T-cell (primary cell): ENCODE data around the gene NELL1. TPM values are rescaled to one million over a fixed set of nuclear protein-coding genes. Genes with fewer than 3 reads are reported as not detected.

ENCODE experiments used
- ATAC-seq, 4 experiments: fragments of 200-7000 bp in 3 of 4; fragments of 150-1000 bp in 1 of 4; cut with Tn5 transposase; replicated peaks in 1 of 4; 1 replicate in 3 of 4; 2 replicates in 1 of 4; pipeline ENCODE4 v1.10.0; 2021; ENCODE audit warnings: moderate library complexity in 3 of 4, mild to moderate bottlenecking in 2 of 4, moderate number of reproducible peaks in 1 of 4
- CTCF ChIA-PET, 2 donors: fragments of 300-600 bp; sonication (Branson Sonifier 250); formaldehyde crosslinking; loops; one replicate each; lab custom pipeline; 2022; ENCODE audit warnings: antibody characterized with exemption in 2 of 2; lab: Charles Lee
- POLR2A ChIA-PET, 2 donors: fragments of 300-600 bp; sonication (Branson Sonifier 250); formaldehyde crosslinking; loops; one replicate each; lab custom pipeline; 2022; ENCODE audit warnings: antibody characterized with exemption in 2 of 2; lab: Charles Lee
- DNase-seq, 35 experiments: peaks; one replicate each; pipeline versions ENCODE4 v3.0.0 to v3.0.0-alpha.2; 2013 to 2023
- H3K27ac ChIP-seq: one replicate; pipeline ENCODE4 v1.5.1; 2013; ENCODE audit warnings: low read length
- H3K27me3 ChIP-seq, 2 experiments: replicated peaks in 1 of 2; 1 replicate in 1 of 2; 2 replicates in 1 of 2; pipeline versions ENCODE4 v1.6.1 to v1.7.0; 2013; ENCODE audit warnings: low read length in 1 of 2, mixed read lengths in 1 of 2; ENCODE audit not compliant: control insufficient read depth in 2 of 2, insufficient read depth in 2 of 2; ENCODE audit errors: extremely low read depth in 1 of 2
- H3K36me3 ChIP-seq, 2 donors: 1 replicate in 1 of 2; 2 replicates in 1 of 2; pipeline versions ENCODE4 v1.6.1 to v1.7.0; 2013; ENCODE audit warnings: low read length in 1 of 2; ENCODE audit not compliant: control insufficient read depth in 2 of 2, insufficient read depth in 1 of 2; ENCODE audit errors: extremely low read depth in 1 of 2
- H3K4me1 ChIP-seq, 2 experiments: 1 replicate in 1 of 2; 2 replicates in 1 of 2; pipeline versions ENCODE4 v1.6.1 to v1.7.0; 2013; ENCODE audit warnings: low read length in 2 of 2, mixed read lengths in 1 of 2; ENCODE audit not compliant: insufficient read depth in 2 of 2, control insufficient read depth in 1 of 2; ENCODE audit errors: extremely low read depth in 1 of 2
- H3K4me3 ChIP-seq, 2 donors: 1 replicate in 1 of 2; 2 replicates in 1 of 2; pipeline versions ENCODE4 v1.5.1 to v1.7.0; 2013; ENCODE audit warnings: mild to moderate bottlenecking in 2 of 2, low read length in 1 of 2, moderate library complexity in 1 of 2; ENCODE audit not compliant: control insufficient read depth in 1 of 2; ENCODE audit errors: extremely low read depth in 1 of 2
- H3K9me3 ChIP-seq: 2 replicates; pipeline ENCODE4 v1.7.0; 2013
- H3K27ac Mint-ChIP-seq, 2 donors: one replicate each; pipeline ENCODE4 v1.8.0; 2020 to 2021; ENCODE audit warnings: mild to moderate bottlenecking in 2 of 2, mixed read lengths in 2 of 2
- H3K27me3 Mint-ChIP-seq, 2 donors: one replicate each; pipeline ENCODE4 v1.8.0; 2021 to 2022; ENCODE audit warnings: mixed read lengths in 2 of 2
- H3K36me3 Mint-ChIP-seq: one replicate; pipeline ENCODE4 v1.8.0; 2021; ENCODE audit warnings: mixed read lengths
- H3K4me1 Mint-ChIP-seq, 3 donors: one replicate each; pipeline ENCODE4 v1.8.0; 2020 to 2022; ENCODE audit warnings: mixed read lengths in 3 of 3, mild to moderate bottlenecking in 1 of 3
- H3K4me3 Mint-ChIP-seq, 3 donors: one replicate each; pipeline ENCODE4 v1.8.0; 2020 to 2022; ENCODE audit warnings: mild to moderate bottlenecking in 3 of 3, mixed read lengths in 3 of 3, moderate library complexity in 3 of 3
- H3K9me3 Mint-ChIP-seq, 3 donors: one replicate each; pipeline ENCODE4 v1.8.0; 2020 to 2022; ENCODE audit warnings: mixed read lengths in 3 of 3
- WGBS: methylation state at CpG from one replicate; pipeline ENCODE4 v1.1.5; 2013; ENCODE audit warnings: missing lambda C conversion rate; ENCODE audit not compliant: insufficient coverage; 5-methylcytosine and 5-hydroxymethylcytosine counted together
- total RNA-seq, 35 experiments: library from RNA in 6 of 35; stranded (reverse) in 6 of 35; fragments of 120-200 nt in 1 of 35; gene quantifications; one replicate each; pipeline versions ENCODE4 v1.2.1 to v1.2.4 and lab custom pipeline; 2013 to 2026

NELL1 gene
- total RNA-seq, 5 donors from 2014 or later (not counting 1 experiment from before 2014, with no cell fraction given): not detected

- ChIA-PET CTCF (no interaction called here), POLR2A (no interaction called here)
- Histone ChIP-seq H3K4me3 (no peak overlapping the region), H3K9me3 (peaks cover 2% of the 10 kb centered on the region), H3K4me1 (no peaks in the 10 kb centered on the region), H3K27ac (no peak overlapping the region), H3K36me3 (no peaks in the 10 kb centered on the region), H3K27me3 (no peaks in the 10 kb centered on the region)
- H3K27ac Mint-ChIP-seq: no peak overlapping the region
- DNase-seq (no peak), ATAC-seq (no peak)
- H3K4me1 Mint-ChIP-seq: no peaks in the 10 kb centered on the region
- H3K27me3 Mint-ChIP-seq: no peaks in the 10 kb centered on the region
- peaks cover 9 to 14% (median 11%) of the 10 kb centered on the region in 3 donors for H3K9me3 Mint-ChIP-seq
- H3K36me3 Mint-ChIP-seq: no peaks in the 10 kb centered on the region
- no peak overlapping the region for H3K4me3 Mint-ChIP-seq
- WGBS: no CpG with 5 or more reads among the region's 1 CpG
These were observed 321.1 kb downstream of the NELL1 start for GRCh38 chr11:20990447-20990846.

- no peak overlapping the region for H3K27ac ChIP-seq
- no peaks in the 10 kb centered on the region for H3K27me3 Mint-ChIP-seq
- H3K36me3 Mint-ChIP-seq: no peaks in the 10 kb centered on the region
- H3K27ac Mint-ChIP-seq: no peak overlapping the region
- ChIA-PET POLR2A (no interaction called here), CTCF (no interaction called here)
- no peaks in the 10 kb centered on the region for H3K4me1 Mint-ChIP-seq
- DNase-seq (no peak), ATAC-seq (no peak)
- no peak overlapping the region for H3K4me3 Mint-ChIP-seq
- no peak overlapping the region for H3K4me3 ChIP-seq
- no peaks in the 10 kb centered on the region for H3K36me3 ChIP-seq
- 79% methylated on average over 4 of the region's 6 CpGs for whole genome bisulfite sequencing
- H3K9me3 Mint-ChIP-seq: peaks cover 9 to 11% (median 10%) of the 10 kb centered on the region in 3 donors
- no peaks in the 10 kb centered on the region for H3K27me3 ChIP-seq
- peaks cover 2% of the 10 kb centered on the region for H3K9me3 ChIP-seq
- H3K4me1 ChIP-seq: no peaks in the 10 kb centered on the region
These were observed 322.1 kb downstream of the NELL1 start for GRCh38 chr11:20991471-20991870.

GRCh38 chr11:21007297-21007696 lies 337.9 kb downstream of the NELL1 start:
- Mint-ChIP-seq H3K9me3 (peaks cover 3 to 13% (median 13%) of the 10 kb centered on the region in 3 donors), H3K4me1 (no peaks in the 10 kb centered on the region), H3K27ac (no peak overlapping the region), H3K36me3 (no peaks in the 10 kb centered on the region), H3K4me3 (no peak overlapping the region), H3K27me3 (no peaks in the 10 kb centered on the region)
- ChIA-PET POLR2A (no interaction called here), CTCF (no interaction called here)
- DNase-seq (no peak), ATAC-seq (no peak)
- Histone ChIP-seq H3K4me1 (no peaks in the 10 kb centered on the region), H3K36me3 (no peaks in the 10 kb centered on the region), H3K27ac (no peak overlapping the region), H3K9me3 (no peaks in the 10 kb centered on the region), H3K27me3 (no peaks in the 10 kb centered on the region), H3K4me3 (no peak overlapping the region)
- 60% methylated on average over 1 of the region's 3 CpGs for WGBS

GRCh38 chr11:21018248-21018647 lies 348.9 kb downstream of the NELL1 start:
- Histone ChIP-seq H3K27ac (no peak overlapping the region), H3K4me1 (no peaks in the 10 kb centered on the region), H3K36me3 (no peaks in the 10 kb centered on the region), H3K4me3 (no peak overlapping the region), H3K27me3 (no peaks in the 10 kb centered on the region), H3K9me3 (no peaks in the 10 kb centered on the region)
- CTCF ChIA-PET: no interaction called here
- DNase-seq (no peak), ATAC-seq (no peak)
- POLR2A ChIA-PET: no interaction called here
- Mint-ChIP-seq H3K9me3 (peaks cover 7 to 22% (median 14%) of the 10 kb centered on the region in 3 donors), H3K36me3 (no peaks in the 10 kb centered on the region), H3K27me3 (no peaks in the 10 kb centered on the region), H3K27ac (no peak overlapping the region), H3K4me3 (no peak overlapping the region), H3K4me1 (no peaks in the 10 kb centered on the region)
- WGBS: 43% methylated on average over 3 of the region's 3 CpGs

- H3K4me3 Mint-ChIP-seq: no peak overlapping the region
- ATAC-seq: no peak
- CTCF ChIA-PET: no interaction called here
- no peaks in the 10 kb centered on the region for H3K27me3 Mint-ChIP-seq
- H3K4me3 ChIP-seq: no peak overlapping the region
- no peaks in the 10 kb centered on the region for H3K27me3 ChIP-seq
- no peaks in the 10 kb centered on the region for H3K36me3 Mint-ChIP-seq
- no peak overlapping the region for H3K27ac Mint-ChIP-seq
- H3K36me3 ChIP-seq: no peaks in the 10 kb centered on the region
- no peaks in the 10 kb centered on the region for H3K4me1 Mint-ChIP-seq
- peaks cover 4 to 14% (median 5%) of the 10 kb centered on the region in 3 donors for H3K9me3 Mint-ChIP-seq
- POLR2A ChIA-PET: no interaction called here
- WGBS: no CpG with 5 or more reads among the region's 1 CpG
- H3K27ac ChIP-seq: no peak overlapping the region
- no peak for DNase-seq
- no peaks in the 10 kb centered on the region for H3K9me3 ChIP-seq
- no peaks in the 10 kb centered on the region for H3K4me1 ChIP-seq
These were observed 357.3 kb downstream of the NELL1 start for GRCh38 chr11:21026685-21027084.

- no peaks in the 10 kb centered on the region for H3K27me3 ChIP-seq
- H3K27me3 Mint-ChIP-seq: no peaks in the 10 kb centered on the region
- ChIA-PET POLR2A (no interaction called here), CTCF (no interaction called here)
- ATAC-seq (no peak), DNase-seq (no peak)
- H3K36me3 Mint-ChIP-seq: no peaks in the 10 kb centered on the region
- H3K36me3 ChIP-seq: no peaks in the 10 kb centered on the region
- no peaks in the 10 kb centered on the region for H3K9me3 ChIP-seq
- peaks cover 4 to 23% (median 16%) of the 10 kb centered on the region in 3 donors for H3K9me3 Mint-ChIP-seq
- no CpG with 5 or more reads among the region's 2 CpGs for WGBS
- no peaks in the 10 kb centered on the region for H3K4me1 Mint-ChIP-seq
- H3K4me3 Mint-ChIP-seq: no peak overlapping the region
- no peaks in the 10 kb centered on the region for H3K4me1 ChIP-seq
- H3K27ac ChIP-seq: no peak overlapping the region
- no peak overlapping the region for H3K4me3 ChIP-seq
- no peak overlapping the region for H3K27ac Mint-ChIP-seq
These were observed 368.5 kb downstream of the NELL1 start for GRCh38 chr11:21037850-21038249.

GRCh38 chr11:21038801-21039200 lies 369.4 kb downstream of the NELL1 start:
- no peak overlapping the region for H3K27ac ChIP-seq
- H3K36me3 ChIP-seq: no peaks in the 10 kb centered on the region
- POLR2A ChIA-PET: no interaction called here
- DNase-seq (no peak), ATAC-seq (no peak)
- no peaks in the 10 kb centered on the region for H3K9me3 ChIP-seq
- H3K4me3 Mint-ChIP-seq: no peak overlapping the region
- H3K4me3 ChIP-seq: no peak overlapping the region
- no peaks in the 10 kb centered on the region for H3K27me3 ChIP-seq
- no peak overlapping the region for H3K27ac Mint-ChIP-seq
- H3K27me3 Mint-ChIP-seq: no peaks in the 10 kb centered on the region
- no peaks in the 10 kb centered on the region for H3K36me3 Mint-ChIP-seq
- H3K9me3 Mint-ChIP-seq: peaks cover 4 to 23% (median 13%) of the 10 kb centered on the region in 3 donors
- CTCF ChIA-PET: no interaction called here
- no peaks in the 10 kb centered on the region for H3K4me1 Mint-ChIP-seq
- H3K4me1 ChIP-seq: no peaks in the 10 kb centered on the region
